Dedifferentiated amniotic fluid mesenchymal stem cell (primary cell): ENCODE results near the gene ZNF850.
"Not testable (repeated sequence)": the region's sequence is repeated elsewhere in the genome, so short reads cannot be mapped to it uniquely, and the experiment has no call there.

ENCODE experiments used
- DNase-seq: peaks from one replicate; pipeline ENCODE4 v3.0.0-alpha.2; 2016; ENCODE audit errors: extremely low spot score

The ZNF850 gene

GRCh38 chr19:36772311-36773222, at the start of gene ZNF850:
Gene ZNF850 (minus strand): TSS chr19:36772807. CDS start chr19:36762606, 10,201 bp downstream.
- DNase-seq, result peak; percentile 92

- DNase-seq, result no peak
Observed at GRCh38 chr19:36821758-36822157, 49.2 kb upstream of the ZNF850 start.

- DNase-seq, result no peak
Observed at GRCh38 chr19:36819130-36819630, 46.6 kb upstream of the ZNF850 start.

GRCh38 chr19:36807029-36807428, 34.4 kb upstream of the ZNF850 start:
- no peak for DNase-seq

- no peak for DNase-seq
Observed at GRCh38 chr19:36805364-36805763, 32.8 kb upstream of the ZNF850 start.

- DNase-seq, result peak; percentile 35
Observed at GRCh38 chr19:36797786-36798108, 25.1 kb upstream of the ZNF850 start.

GRCh38 chr19:36796714-36796992, 24.0 kb upstream of the ZNF850 start:
- no peak for DNase-seq

GRCh38 chr19:36791420-36792141, 19.0 kb upstream of the ZNF850 start:
- not testable (repeated sequence) for DNase-seq

GRCh38 chr19:36775768-36776167, 3.2 kb upstream of the ZNF850 start:
- DNase-seq, result no peak

GRCh38 chr19:36773223-36773579, 594 bp upstream of the ZNF850 start:
- no peak for DNase-seq

- peak; percentile 59 for DNase-seq
Observed at GRCh38 chr19:36771261-36772231, 1.1 kb downstream of the ZNF850 start.

GRCh38 chr19:36750066-36750691, 22.4 kb downstream of the ZNF850 start:
- no peak for DNase-seq

GRCh38 chr19:36749613-36750012, 23.0 kb downstream of the ZNF850 start:
- not testable (repeated sequence) for DNase-seq

GRCh38 chr19:36748431-36749275, 24.0 kb downstream of the ZNF850 start:
- no peak for DNase-seq

GRCh38 chr19:36747750-36748149, 24.9 kb downstream of the ZNF850 start:
- no peak for DNase-seq

GRCh38 chr19:36745870-36746269, 26.7 kb downstream of the ZNF850 start:
- DNase-seq, result no peak

- not testable (repeated sequence) for DNase-seq
Observed at GRCh38 chr19:36736166-36736565, 36.4 kb downstream of the ZNF850 start.

- no peak for DNase-seq
Observed at GRCh38 chr19:36719687-36720556, 52.7 kb downstream of the ZNF850 start.

- no peak for DNase-seq
Observed at GRCh38 chr19:36709423-36709822, 63.2 kb downstream of the ZNF850 start.

- DNase-seq, result no peak
Observed at GRCh38 chr19:36707134-36707533, 65.5 kb downstream of the ZNF850 start.
